GM10266 (cell line): ENCODE measurements around the gene CTSW.

ENCODE experiments used
- DNase-seq: peaks from one replicate; pipeline ENCODE4 v3.0.0; 2012; ENCODE audit errors: extremely low spot score
- TF ChIP-seq, protein P1 (sequence below): IDR thresholded peaks from 2 replicates; pipeline ENCODE4 v1.5.1; 2012; ENCODE audit warnings: mild to moderate bottlenecking, low read depth; ENCODE audit not compliant: control insufficient read depth, insufficient read depth; ENCODE audit errors: missing control alignments

The CTSW gene

GRCh38 chr11:65880844-65881421 lies 1.3 kb downstream of the CTSW start:
- DNase-seq = no peak
- TF ChIP-seq, protein P1, sequence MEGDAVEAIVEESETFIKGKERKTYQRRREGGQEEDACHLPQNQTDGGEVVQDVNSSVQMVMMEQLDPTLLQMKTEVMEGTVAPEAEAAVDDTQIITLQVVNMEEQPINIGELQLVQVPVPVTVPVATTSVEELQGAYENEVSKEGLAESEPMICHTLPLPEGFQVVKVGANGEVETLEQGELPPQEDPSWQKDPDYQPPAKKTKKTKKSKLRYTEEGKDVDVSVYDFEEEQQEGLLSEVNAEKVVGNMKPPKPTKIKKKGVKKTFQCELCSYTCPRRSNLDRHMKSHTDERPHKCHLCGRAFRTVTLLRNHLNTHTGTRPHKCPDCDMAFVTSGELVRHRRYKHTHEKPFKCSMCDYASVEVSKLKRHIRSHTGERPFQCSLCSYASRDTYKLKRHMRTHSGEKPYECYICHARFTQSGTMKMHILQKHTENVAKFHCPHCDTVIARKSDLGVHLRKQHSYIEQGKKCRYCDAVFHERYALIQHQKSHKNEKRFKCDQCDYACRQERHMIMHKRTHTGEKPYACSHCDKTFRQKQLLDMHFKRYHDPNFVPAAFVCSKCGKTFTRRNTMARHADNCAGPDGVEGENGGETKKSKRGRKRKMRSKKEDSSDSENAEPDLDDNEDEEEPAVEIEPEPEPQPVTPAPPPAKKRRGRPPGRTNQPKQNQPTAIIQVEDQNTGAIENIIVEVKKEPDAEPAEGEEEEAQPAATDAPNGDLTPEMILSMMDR = no peak

DNA sequence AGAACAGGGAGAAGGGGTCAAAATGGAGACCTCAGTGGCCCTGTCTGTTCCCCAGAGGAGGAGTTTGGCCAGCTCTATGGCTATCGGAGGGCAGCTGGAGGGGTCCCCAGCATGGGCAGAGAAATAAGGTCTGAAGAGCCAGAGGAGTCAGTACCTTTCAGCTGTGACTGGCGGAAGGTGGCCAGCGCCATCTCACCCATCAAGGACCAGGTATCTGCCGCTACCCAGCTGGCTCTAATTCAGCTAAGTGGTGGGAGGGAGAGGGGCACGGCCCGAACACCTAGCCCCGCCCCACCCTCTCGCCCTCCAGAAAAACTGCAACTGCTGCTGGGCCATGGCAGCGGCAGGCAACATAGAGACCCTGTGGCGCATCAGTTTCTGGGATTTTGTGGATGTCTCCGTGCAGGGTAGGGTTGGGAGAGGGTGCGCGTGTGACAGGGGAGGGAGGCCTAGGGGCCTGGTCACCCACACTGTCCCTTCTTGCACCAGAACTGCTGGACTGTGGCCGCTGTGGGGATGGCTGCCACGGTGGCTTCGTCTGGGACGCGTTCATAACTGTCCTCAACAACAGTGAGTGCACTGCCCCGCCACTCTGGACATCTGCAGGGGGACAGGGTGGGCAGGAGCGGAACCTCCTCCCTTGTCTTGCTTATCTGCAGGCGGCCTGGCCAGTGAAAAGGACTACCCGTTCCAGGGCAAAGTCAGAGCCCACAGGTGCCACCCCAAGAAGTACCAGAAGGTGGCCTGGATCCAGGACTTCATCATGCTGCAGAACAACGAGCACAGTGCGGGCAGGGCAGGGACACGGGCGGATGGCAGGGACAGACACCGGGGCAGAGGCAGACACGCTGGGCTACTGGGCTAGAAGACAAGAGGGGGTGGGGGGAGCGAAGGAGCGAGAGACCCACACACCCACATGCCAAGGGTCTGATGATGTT lies 2.8 kb downstream of the CTSW start:
- TF ChIP-seq, protein P1 = no peak
- no peak for DNase-seq

GRCh38 chr11:65883058-65883761 lies 3.6 kb downstream of the CTSW start:
- TF ChIP-seq, protein P1 = no peak
- DNase-seq = no peak

- TF ChIP-seq, protein P1 = no peak
Observed at GRCh38 chr11:65883786-65884715, 4.4 kb downstream of the CTSW start.

DNA sequence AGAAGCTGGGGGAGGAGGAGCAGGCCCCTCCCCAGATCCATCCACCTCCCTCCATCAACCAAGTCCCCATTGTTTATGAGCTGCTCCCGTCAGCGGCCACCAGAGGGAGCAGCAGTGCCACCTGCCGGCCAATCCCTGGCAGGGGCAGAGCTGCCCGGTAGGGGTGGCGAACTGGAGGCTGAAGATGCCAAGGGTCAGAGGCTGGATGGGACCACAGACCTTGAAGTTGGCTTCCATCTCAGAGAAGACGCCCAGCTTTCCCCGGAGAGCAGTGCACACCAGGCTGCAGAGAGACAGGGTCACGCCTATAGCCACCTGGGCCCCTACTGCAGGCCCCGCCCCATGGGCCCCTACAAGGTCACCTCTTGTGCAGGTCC lies 5.1 kb downstream of the CTSW start:
- peak; percentile 85 for DNase-seq
- TF ChIP-seq, protein P1 = peak; percentile 100

More at GRCh38 chr11:65883786-65884715, 4.4 kb downstream of the CTSW start:
- no peak for DNase-seq

- TF ChIP-seq, protein P1 = no peak
- DNase-seq = no peak
Observed at GRCh38 chr11:65885231-65885630, 5.6 kb downstream of the CTSW start.
